ENCODE measurements around the gene GRIFIN.

- TF ChIP-seq EZH2 (optimal IDR thresholded peaks at IDR 0.05; ENCODE audit: low read depth, low read length) (no peak), EZH2phosphoT487 (IDR thresholded peaks at IDR 0.05; ENCODE audit: low read length) (no peak), CTCF (IDR thresholded peaks at IDR 0.05; ENCODE audit: low read length) (no peak)
These were observed 23.4 kb downstream of the GRIFIN start for GRCh38 chr7:2452643-2453270.
